Common myeloid progenitor, CD34-positive (primary cell): Measurements from ENCODE around the gene SOWAHD.

Experiments used
- CTCF ChIA-PET: fragments of 350-600 bp; sonication (Branson Sonifier 250); formaldehyde crosslinking; loops from one replicate; lab custom pipeline; 2021; ENCODE audit warnings: antibody characterized with exemption; lab: Charles Lee
- POLR2A ChIA-PET: fragments of 350-600 bp; sonication (Branson Sonifier 250); formaldehyde crosslinking; loops from one replicate; lab custom pipeline; 2021; ENCODE audit warnings: antibody characterized with exemption; lab: Charles Lee
- DNase-seq, 3 donors: peaks; one replicate each; pipeline versions ENCODE4 v3.0.0 to v3.0.0-alpha.2; 2013
- H3K27ac ChIP-seq, 2 experiments: 1 replicate in 1 of 2; 2 replicates in 1 of 2; pipeline ENCODE4 v1.7.0; 2013; ENCODE audit warnings: inconsistent platforms in 2 of 2, low read length in 2 of 2, mild to moderate bottlenecking in 2 of 2, low read depth in 1 of 2, moderate library complexity in 1 of 2; ENCODE audit not compliant: severe bottlenecking in 2 of 2, insufficient read depth in 1 of 2, poor library complexity in 1 of 2
- H3K27me3 ChIP-seq, 5 experiments: replicated peaks in 2 of 5; 1 replicate in 3 of 5; 2 replicates in 2 of 5; pipeline versions ENCODE4 v1.6.1 to v1.7.0; 2013; ENCODE audit warnings: low read length in 4 of 5, mild to moderate bottlenecking in 2 of 5, moderate library complexity in 2 of 5, inconsistent platforms in 1 of 5; ENCODE audit not compliant: insufficient read depth in 5 of 5, control insufficient read depth in 4 of 5
- H3K36me3 ChIP-seq, 4 experiments: 1 replicate in 2 of 4; 2 replicates in 2 of 4; pipeline versions ENCODE4 v1.6.1 to v1.7.0; 2013; ENCODE audit warnings: low read length in 3 of 4, control low read depth in 1 of 4, mild to moderate bottlenecking in 1 of 4; ENCODE audit not compliant: control insufficient read depth in 4 of 4, insufficient read depth in 4 of 4
- H3K4me1 ChIP-seq, 4 experiments: 1 replicate in 3 of 4; 2 replicates in 1 of 4; pipeline versions ENCODE4 v1.6.1 to v1.7.1; 2013; ENCODE audit warnings: low read length in 3 of 4, mild to moderate bottlenecking in 3 of 4, control low read depth in 1 of 4, inconsistent platforms in 1 of 4, moderate library complexity in 1 of 4; ENCODE audit not compliant: control insufficient read depth in 4 of 4, insufficient read depth in 4 of 4; ENCODE audit errors: control extremely low read depth in 1 of 4
- H3K4me3 ChIP-seq, 7 experiments: 1 replicate in 4 of 7; 2 replicates in 3 of 7; pipeline versions ENCODE4 v1.5.1 to v1.7.0; 2013; ENCODE audit warnings: mild to moderate bottlenecking in 7 of 7, low read length in 6 of 7, moderate library complexity in 6 of 7, inconsistent platforms in 2 of 7, low read depth in 2 of 7, control low read depth in 1 of 7; ENCODE audit not compliant: insufficient read depth in 4 of 7, control insufficient read depth in 1 of 7; ENCODE audit errors: extremely low read depth in 1 of 7
- H3K9me3 ChIP-seq, 5 experiments: 1 replicate in 4 of 5; 2 replicates in 1 of 5; pipeline versions ENCODE4 v1.6.1 to v1.7.1; 2013; ENCODE audit warnings: low read length in 4 of 5, mild to moderate bottlenecking in 2 of 5, inconsistent platforms in 1 of 5, low read depth in 1 of 5, moderate library complexity in 1 of 5; ENCODE audit not compliant: control insufficient read depth in 4 of 5, insufficient read depth in 2 of 5; ENCODE audit errors: control extremely low read depth in 1 of 5
- WGBS: methylation state at CpG from one replicate; pipeline ENCODE4 v1.1.5; 2013; ENCODE audit not compliant: insufficient coverage; 5-methylcytosine and 5-hydroxymethylcytosine counted together

SOWAHD gene

GRCh38 chrX:119783026-119783425, 24.6 kb downstream of the SOWAHD start:
- 89% methylated on average over 5 of the region's 5 CpGs for WGBS
- no peak for DNase-seq
- Histone ChIP-seq H3K4me3 (no peak overlapping the region), H3K36me3 (peaks cover 2 to 44% (median 14%) of the 10 kb centered on the region in 4 experiments), H3K9me3 (no peaks in the 10 kb centered on the region), H3K27me3 (peaks cover 0 to 2% (median 0%) of the 10 kb centered on the region in 5 experiments), H3K4me1 (peaks cover 0 to 9% (median 4%) of the 10 kb centered on the region in 4 experiments), H3K27ac (no peak overlapping the region)
- ChIA-PET CTCF (interaction anchor here (1.1 kb wide), 1 partner anchor 300 kb away, joined by 3 read pairs; no protein-coding TSS in a partner anchor), POLR2A (interaction anchor here (0.6 kb wide), 1 partner anchor 319 kb away, joined by 4 read pairs; no protein-coding TSS in a partner anchor)

- Histone ChIP-seq H3K9me3 (no peaks in the 10 kb centered on the region), H3K36me3 (peaks cover 2 to 55% (median 21%) of the 10 kb centered on the region in 4 experiments), H3K27me3 (peaks cover 0 to 2% (median 0%) of the 10 kb centered on the region in 5 experiments), H3K4me1 (peaks cover 0 to 24% (median 19%) of the 10 kb centered on the region in 4 experiments), H3K4me3 (no peak overlapping the region), H3K27ac (no peak overlapping the region)
- POLR2A ChIA-PET: interaction anchor here (1.0 to 1.1 kb wide), 2 partner anchors 97 to 166 kb away, joined by 3 read pairs; no protein-coding TSS in a partner anchor
- CTCF ChIA-PET: interaction anchor here (0.8 to 1.2 kb wide), 7 partner anchors 9 to 268 kb away, joined by 3 to 5 read pairs (median 4); partner anchors contain the start of gene SOWAHD
- DNase-seq: peak; percentile 50 to 74 (median 71)
- 95% methylated on average over 6 of the region's 14 CpGs for WGBS
Observed at GRCh38 chrX:119784747-119785446, 26.5 kb downstream of the SOWAHD start.

GRCh38 chrX:119790977-119791436, 32.6 kb downstream of the SOWAHD start:
- H3K27me3 ChIP-seq: peaks cover 0 to 2% (median 0%) of the 10 kb centered on the region in 5 experiments
- H3K36me3 ChIP-seq: peaks cover 2 to 28% (median 12%) of the 10 kb centered on the region in 4 experiments
- 45% methylated on average over 27 of the region's 31 CpGs for WGBS
- peak overlapping the region; percentile 88 to 94 for H3K27ac ChIP-seq
- H3K9me3 ChIP-seq: no peaks in the 10 kb centered on the region
- peak; percentile 40 to 66 (median 54) for DNase-seq
- H3K4me1 ChIP-seq: peaks cover 5 to 34% (median 21%) of the 10 kb centered on the region in 4 experiments
- ChIA-PET POLR2A (interaction anchor here (0.6 to 1.3 kb wide), 4 partner anchors 37 to 185 kb away, joined by 3 to 10 read pairs (median 4); partner anchors contain the start of genes NDUFA1, NKRF and RNF113A), CTCF (interaction anchor here (0.6 to 1.2 kb wide), 4 partner anchors 9 to 89 kb away, joined by 3 to 4 read pairs (median 4); no protein-coding TSS in a partner anchor)
- H3K4me3 ChIP-seq: peak overlapping the region; percentile 62 to 92 (median 82)

- WGBS: 42% methylated on average over 55 of the region's 58 CpGs
- Histone ChIP-seq H3K4me1 (peaks cover 5 to 34% (median 21%) of the 10 kb centered on the region in 4 experiments), H3K36me3 (peaks cover 2 to 23% (median 12%) of the 10 kb centered on the region in 4 experiments), H3K27ac (peak within 1 kb of the TSS; percentile 88 to 94), H3K9me3 (no peaks in the 10 kb centered on the region), H3K27me3 (peaks cover 0 to 2% (median 0%) of the 10 kb centered on the region in 5 experiments), H3K4me3 (peak within 1 kb of the TSS; percentile 62 to 92 (median 82))
- ChIA-PET POLR2A (interaction anchor here (0.6 to 1.3 kb wide), 9 partner anchors 35 to 186 kb away, joined by 3 to 10 read pairs (median 3); partner anchors contain the start of genes NDUFA1, NKRF, RNF113A and SEPTIN6), CTCF (interaction anchor here (0.6 to 1.2 kb wide), 5 partner anchors 10 to 89 kb away, joined by 3 to 4 read pairs (median 4); no protein-coding TSS in a partner anchor)
- DNase-seq: peak; percentile 87 to 95 (median 93)
Observed at GRCh38 chrX:119791437-119792231, 33.2 kb downstream of the SOWAHD start, which contains the start of gene RPL39. Gene RPL39 (minus strand): TSS chrX:119791630. CDS start chrX:119791576, 54 bp downstream.

GRCh38 chrX:119801253-119802221, 43.1 kb downstream of the SOWAHD start:
- no peak overlapping the region for H3K27ac ChIP-seq
- H3K36me3 ChIP-seq: no peaks in the 10 kb centered on the region
- no peak overlapping the region for H3K4me3 ChIP-seq
- H3K4me1 ChIP-seq: no peaks in the 10 kb centered on the region
- WGBS: 89% methylated on average over 2 of the region's 2 CpGs
- no peaks in the 10 kb centered on the region for H3K9me3 ChIP-seq
- POLR2A ChIA-PET: no interaction called here
- CTCF ChIA-PET: no interaction called here
- no peak for DNase-seq
- H3K27me3 ChIP-seq: no peaks in the 10 kb centered on the region

GRCh38 chrX:119802546-119802945, 44.2 kb downstream of the SOWAHD start:
- ChIA-PET POLR2A (no interaction called here), CTCF (no interaction called here)
- Histone ChIP-seq H3K36me3 (no peaks in the 10 kb centered on the region), H3K9me3 (no peaks in the 10 kb centered on the region), H3K4me3 (no peak overlapping the region), H3K27me3 (no peaks in the 10 kb centered on the region), H3K27ac (no peak overlapping the region), H3K4me1 (no peaks in the 10 kb centered on the region)
- DNase-seq: no peak
- WGBS: 100% methylated on average over 5 of the region's 8 CpGs
